ENCODE data around the gene SLAMF8.

The SLAMF8 gene

GRCh38 chr1:159853417-159854115, 26.9 kb downstream of the SLAMF8 start:
- peak overlapping the region; percentile 56 for H3K4me3 ChIP-seq (ENCODE audit: control insufficient read depth, low read depth, low read length)
- DNase-seq (ENCODE audit: low read depth): no peak
- TF ChIP-seq, protein P1, sequence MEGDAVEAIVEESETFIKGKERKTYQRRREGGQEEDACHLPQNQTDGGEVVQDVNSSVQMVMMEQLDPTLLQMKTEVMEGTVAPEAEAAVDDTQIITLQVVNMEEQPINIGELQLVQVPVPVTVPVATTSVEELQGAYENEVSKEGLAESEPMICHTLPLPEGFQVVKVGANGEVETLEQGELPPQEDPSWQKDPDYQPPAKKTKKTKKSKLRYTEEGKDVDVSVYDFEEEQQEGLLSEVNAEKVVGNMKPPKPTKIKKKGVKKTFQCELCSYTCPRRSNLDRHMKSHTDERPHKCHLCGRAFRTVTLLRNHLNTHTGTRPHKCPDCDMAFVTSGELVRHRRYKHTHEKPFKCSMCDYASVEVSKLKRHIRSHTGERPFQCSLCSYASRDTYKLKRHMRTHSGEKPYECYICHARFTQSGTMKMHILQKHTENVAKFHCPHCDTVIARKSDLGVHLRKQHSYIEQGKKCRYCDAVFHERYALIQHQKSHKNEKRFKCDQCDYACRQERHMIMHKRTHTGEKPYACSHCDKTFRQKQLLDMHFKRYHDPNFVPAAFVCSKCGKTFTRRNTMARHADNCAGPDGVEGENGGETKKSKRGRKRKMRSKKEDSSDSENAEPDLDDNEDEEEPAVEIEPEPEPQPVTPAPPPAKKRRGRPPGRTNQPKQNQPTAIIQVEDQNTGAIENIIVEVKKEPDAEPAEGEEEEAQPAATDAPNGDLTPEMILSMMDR (conservative IDR thresholded peaks at IDR 0.05; ENCODE audit: control insufficient read depth, insufficient read depth, low read depth, low read length): no peak

DNA sequence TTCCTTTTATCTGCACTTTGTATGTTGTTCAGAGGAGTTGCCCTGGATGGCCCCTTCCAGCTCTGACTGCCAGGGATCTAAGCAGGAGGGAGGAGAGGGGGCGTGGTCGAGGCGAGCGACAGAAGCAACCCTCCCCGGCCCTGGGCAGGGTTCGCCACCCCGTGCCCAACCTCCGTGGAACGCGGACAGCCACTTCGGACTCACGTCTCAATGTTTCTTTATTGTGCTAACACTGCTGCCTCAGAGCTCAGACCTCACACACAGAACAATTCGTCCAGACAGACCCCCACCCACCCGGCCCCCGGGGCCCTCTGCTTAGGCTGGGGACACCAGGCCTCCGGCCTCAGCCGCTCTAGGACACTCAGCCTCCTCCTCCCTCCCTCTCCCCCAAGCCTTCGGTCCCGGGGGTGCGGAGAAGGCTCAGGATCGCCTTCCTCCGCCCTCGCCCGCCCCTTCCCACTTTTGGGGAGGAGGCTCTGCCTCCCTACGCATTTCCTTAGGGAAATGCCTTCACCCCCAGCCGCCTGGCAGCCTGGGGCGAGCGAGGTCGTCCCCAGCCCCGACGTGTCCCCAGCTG, 27.5 kb downstream of the SLAMF8 start:
- DNase-seq (ENCODE audit: low read depth): peak; percentile 49
- TF ChIP-seq, protein P1 (conservative IDR thresholded peaks at IDR 0.05; ENCODE audit: control insufficient read depth, insufficient read depth, low read depth, low read length): no peak
- H3K4me3 ChIP-seq (ENCODE audit: control insufficient read depth, low read depth, low read length): peak overlapping the region; percentile 56

DNA sequence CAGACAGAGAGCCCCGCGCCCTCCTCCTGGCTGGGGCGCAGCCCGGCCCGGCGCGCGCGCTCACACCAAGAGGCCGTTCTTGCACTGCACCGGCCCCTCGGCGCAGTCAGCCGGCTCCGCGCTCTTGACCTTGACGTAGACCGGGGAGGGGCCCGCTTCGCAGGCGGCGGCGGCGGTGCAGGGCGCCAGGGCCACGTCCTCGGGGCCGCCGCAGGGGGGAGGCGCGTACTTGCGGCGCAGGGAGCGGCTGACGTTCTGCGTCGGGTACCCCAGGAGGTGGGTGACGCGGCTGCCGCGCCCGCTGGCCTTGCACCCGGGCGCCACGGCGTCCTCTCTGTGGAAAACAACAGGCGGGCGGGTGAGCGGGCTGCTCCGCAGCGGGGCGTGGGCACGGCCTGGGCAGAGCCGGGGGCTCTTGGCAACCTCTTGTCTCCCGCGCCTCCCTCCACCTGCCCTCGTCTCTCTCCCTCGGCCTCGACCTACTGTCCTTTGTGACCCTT, 28.1 kb downstream of the SLAMF8 start:
- DNase-seq (ENCODE audit: low read depth): peak; percentile 81
- TF ChIP-seq, protein P1 (conservative IDR thresholded peaks at IDR 0.05; ENCODE audit: control insufficient read depth, insufficient read depth, low read depth, low read length): no peak
- peak overlapping the region; percentile 56 for H3K4me3 ChIP-seq (ENCODE audit: control insufficient read depth, low read depth, low read length)

GRCh38 chr1:159855709-159856108, 29.0 kb downstream of the SLAMF8 start:
- TF ChIP-seq, protein P1 (conservative IDR thresholded peaks at IDR 0.05; ENCODE audit: control insufficient read depth, insufficient read depth, low read depth, low read length): no peak
- H3K4me3 ChIP-seq (ENCODE audit: control insufficient read depth, low read depth, low read length): no peak overlapping the region
- no peak for DNase-seq (ENCODE audit: low read depth)

DNA sequence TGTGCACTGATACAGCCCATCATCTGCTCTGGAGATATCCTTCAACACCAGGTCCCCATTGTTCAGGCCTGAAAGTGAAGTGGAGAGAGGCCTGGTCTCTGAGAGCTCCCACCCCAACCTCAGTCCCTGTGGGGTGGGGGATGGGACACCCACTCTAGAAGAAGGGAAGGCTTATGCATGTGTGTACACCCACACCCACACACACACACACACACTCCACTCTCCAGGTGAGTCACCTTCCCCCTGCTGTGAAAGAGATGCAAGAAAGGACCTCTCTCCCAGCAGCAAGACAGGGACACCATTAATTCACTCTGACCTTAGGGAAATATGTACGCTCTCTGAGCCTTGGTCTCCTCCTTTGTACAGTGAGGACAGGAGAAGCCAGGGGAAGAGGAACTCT, 29.9 kb downstream of the SLAMF8 start:
- TF ChIP-seq, protein P1 (conservative IDR thresholded peaks at IDR 0.05; ENCODE audit: control insufficient read depth, insufficient read depth, low read depth, low read length): no peak

GRCh38 chr1:159857889-159858288, 31.2 kb downstream of the SLAMF8 start:
- no peak overlapping the region for H3K4me3 ChIP-seq (ENCODE audit: control insufficient read depth, low read depth, low read length)
- TF ChIP-seq, protein P1 (conservative IDR thresholded peaks at IDR 0.05; ENCODE audit: control insufficient read depth, insufficient read depth, low read depth, low read length): no peak
- DNase-seq (ENCODE audit: low read depth): no peak

More for the DNA sequence above, 29.9 kb downstream of the SLAMF8 start:
- no peak overlapping the region for H3K4me3 ChIP-seq (ENCODE audit: control insufficient read depth, low read depth, low read length)
- no peak for DNase-seq (ENCODE audit: low read depth)

All from fibroblast of mammary gland (primary cell).